NCI-H187 (cell line): ENCODE data around the gene CAMP.
A peak's percentile ranks its signal among the peaks of the same experiment; 100 is the strongest.

Experiments
- DNase-seq, 2 experiments: peaks; one replicate each; lab custom pipeline; 2025; lab: John Stamatoyannopoulos, UW

Gene CAMP

GRCh38 chr3:48214225-48214624, 9.1 kb upstream of the CAMP start:
- no peak for DNase-seq

- DNase-seq = no peak
Observed at GRCh38 chr3:48215019-48215418, 8.3 kb upstream of the CAMP start.

- no peak for DNase-seq
Observed at GRCh38 chr3:48215466-48215865, 7.8 kb upstream of the CAMP start.

GRCh38 chr3:48215876-48216275, 7.4 kb upstream of the CAMP start:
- DNase-seq = no peak

- no peak for DNase-seq
Observed at GRCh38 chr3:48217449-48217848, 5.8 kb upstream of the CAMP start.

GRCh38 chr3:48218537-48218936, 4.8 kb upstream of the CAMP start:
- DNase-seq = no peak

GRCh38 chr3:48219543-48219942, 3.8 kb upstream of the CAMP start:
- DNase-seq = no peak

GRCh38 chr3:48220746-48221145, 2.5 kb upstream of the CAMP start:
- DNase-seq = no peak

- DNase-seq = no peak
Observed at GRCh38 chr3:48225587-48225986, 2.3 kb downstream of the CAMP start.

- no peak for DNase-seq
Observed at GRCh38 chr3:48226939-48227338, 3.6 kb downstream of the CAMP start.

GRCh38 chr3:48232232-48232631, 8.9 kb downstream of the CAMP start:
- DNase-seq = no peak

- DNase-seq = peak; percentile 49 to 76
Observed at GRCh38 chr3:48232734-48233133, 9.4 kb downstream of the CAMP start.

- DNase-seq = no peak
Observed at GRCh38 chr3:48233542-48233941, 10.2 kb downstream of the CAMP start.

GRCh38 chr3:48236531-48236930, 13.2 kb downstream of the CAMP start:
- no peak for DNase-seq

GRCh38 chr3:48238531-48239085, 15.3 kb downstream of the CAMP start:
- no peak for DNase-seq

GRCh38 chr3:48240000-48240963, 17.0 kb downstream of the CAMP start:
- DNase-seq = no peak

- no peak for DNase-seq
Observed at GRCh38 chr3:48241796-48242455, 18.6 kb downstream of the CAMP start.

- DNase-seq = no peak
Observed at GRCh38 chr3:48243886-48244285, 20.6 kb downstream of the CAMP start.

GRCh38 chr3:48244461-48244860, 21.2 kb downstream of the CAMP start:
- no peak for DNase-seq

GRCh38 chr3:48245136-48245535, 21.8 kb downstream of the CAMP start:
- no peak for DNase-seq

- DNase-seq = no peak
Observed at GRCh38 chr3:48247401-48247811, 24.1 kb downstream of the CAMP start.

- no peak for DNase-seq
Observed at GRCh38 chr3:48248095-48248850, 25.0 kb downstream of the CAMP start.
